KBM-7 (cell line): ENCODE data around the gene PARP14.
"Not testable (repeated sequence)": the region's sequence is repeated elsewhere in the genome, so short reads cannot be mapped to it uniquely, and the experiment has no call there.

Source experiments
- DNase-seq: peaks from one replicate; pipeline ENCODE4 v3.0.0-alpha.2; 2015
- in situ Hi-C: fragments of 300-500 bp; cut with MboI; formaldehyde crosslinking; loops from 2 replicates; pipeline ENCODE4 v1.14.3; 2020; ENCODE audit warnings: low sequenced_read_pairs, low pct_unique_long_range_greater_than_20kb, mixed read lengths

The PARP14 gene

DNA sequence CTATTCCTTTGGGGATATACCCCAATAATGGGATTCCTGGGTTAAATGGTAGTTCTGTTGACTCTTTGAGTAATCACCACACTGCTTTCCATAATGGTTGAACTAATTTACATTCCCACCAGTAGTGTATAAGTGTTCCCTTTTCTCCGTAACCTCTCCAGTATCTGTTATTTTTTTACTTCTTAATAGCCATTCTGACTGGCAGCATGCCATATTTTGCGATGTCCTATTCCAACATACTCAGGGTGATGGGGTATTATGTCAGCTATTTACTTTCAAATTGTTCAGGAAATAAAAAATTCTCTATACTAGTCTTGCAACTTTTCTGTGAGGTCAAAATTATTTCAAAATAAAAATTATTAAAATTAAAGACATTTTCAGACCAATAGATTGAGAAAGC lies 9.1 kb upstream of the PARP14 start:
- no peak for DNase-seq
- in situ Hi-C loops, result no loop called here

GRCh38 chr3:122674339-122674738 lies 6.3 kb upstream of the PARP14 start:
- in situ Hi-C loops, result no loop called here

DNA sequence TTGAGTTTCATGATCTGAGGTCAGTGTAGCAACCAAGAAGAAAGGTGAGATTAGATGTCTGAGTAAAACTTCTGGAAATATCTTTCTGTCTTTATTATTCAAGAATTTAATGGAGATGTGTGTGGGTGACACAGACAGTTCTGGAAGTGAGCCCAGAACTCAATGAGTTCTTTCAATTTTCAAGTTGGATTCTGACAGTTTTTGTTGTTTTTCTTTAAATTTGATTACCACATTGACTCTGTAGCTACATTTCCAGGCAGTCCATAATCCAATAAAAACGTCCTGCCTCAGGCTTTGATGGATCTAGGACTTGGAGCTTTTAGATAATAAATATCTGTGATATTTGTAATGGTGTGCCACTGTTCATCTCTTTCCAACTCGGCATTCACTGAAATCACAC lies 3.9 kb upstream of the PARP14 start:
- DNase-seq, result no peak
- in situ Hi-C loops, result no loop called here

More at GRCh38 chr3:122674339-122674738, 6.3 kb upstream of the PARP14 start:
- DNase-seq, result peak; percentile 83

GRCh38 chr3:122677216-122677615 lies 3.4 kb upstream of the PARP14 start:
- no peak for DNase-seq
- in situ Hi-C loops, result no loop called here

DNA sequence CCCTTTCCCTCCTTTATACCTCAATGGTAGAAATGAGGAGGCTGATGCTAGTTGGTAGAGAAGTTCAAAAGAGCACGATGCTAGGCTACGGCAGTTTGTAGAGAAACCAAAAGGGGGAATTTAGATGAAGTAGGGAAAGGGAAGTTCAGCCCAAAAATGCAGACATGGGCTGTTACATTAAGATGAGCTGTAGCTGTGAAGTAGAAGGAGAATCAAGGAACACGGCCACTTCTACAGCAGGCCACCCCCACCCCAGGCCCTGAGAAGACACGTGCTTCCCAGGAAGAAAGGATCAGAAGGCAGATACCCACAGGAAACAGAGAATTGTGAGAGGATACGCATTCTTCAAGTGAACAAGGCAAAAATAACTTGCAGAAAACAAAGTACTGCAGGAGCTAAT lies 2.1 kb upstream of the PARP14 start:
- in situ Hi-C loops, result no loop called here
- peak; percentile 19 for DNase-seq

GRCh38 chr3:122679085-122679881 lies 1.4 kb upstream of the PARP14 start:
- in situ Hi-C loops, result no loop called here
- peak; percentile 92 for DNase-seq

DNA sequence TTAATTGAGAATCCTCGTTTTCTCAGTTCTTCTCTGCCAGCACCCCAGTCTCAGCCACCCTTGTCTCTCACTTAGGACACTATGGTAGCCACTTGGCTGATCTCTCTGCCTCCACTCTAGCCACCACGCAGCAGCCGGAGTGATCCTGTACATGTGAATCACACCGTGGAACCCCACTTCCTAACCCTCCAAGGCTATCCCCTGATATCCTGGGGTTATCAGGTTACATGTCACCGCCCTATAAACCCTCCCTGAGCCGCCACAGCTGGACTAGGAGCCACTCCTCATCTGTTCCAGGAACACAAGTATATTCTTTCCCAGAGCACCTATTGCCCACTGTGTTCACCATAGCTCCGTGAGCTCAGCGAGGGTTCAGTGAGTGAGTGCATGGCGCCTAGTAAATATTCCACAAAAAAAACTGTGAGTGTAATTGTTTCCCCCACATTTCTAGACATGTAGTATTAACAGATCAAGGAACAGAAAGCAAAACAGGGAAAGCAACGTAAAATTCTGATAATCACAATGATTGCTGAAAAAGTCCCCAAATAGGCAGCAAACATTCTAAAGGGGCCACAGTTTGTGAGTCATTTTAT lies 661 bp upstream of the PARP14 start:
- peak; percentile 55 for DNase-seq
- in situ Hi-C loops, result no loop called here

- DNase-seq, result peak; percentile 32
- in situ Hi-C loops, result no loop called here
These were observed 790 bp downstream of the PARP14 start for GRCh38 chr3:122681284-122681973.

DNA sequence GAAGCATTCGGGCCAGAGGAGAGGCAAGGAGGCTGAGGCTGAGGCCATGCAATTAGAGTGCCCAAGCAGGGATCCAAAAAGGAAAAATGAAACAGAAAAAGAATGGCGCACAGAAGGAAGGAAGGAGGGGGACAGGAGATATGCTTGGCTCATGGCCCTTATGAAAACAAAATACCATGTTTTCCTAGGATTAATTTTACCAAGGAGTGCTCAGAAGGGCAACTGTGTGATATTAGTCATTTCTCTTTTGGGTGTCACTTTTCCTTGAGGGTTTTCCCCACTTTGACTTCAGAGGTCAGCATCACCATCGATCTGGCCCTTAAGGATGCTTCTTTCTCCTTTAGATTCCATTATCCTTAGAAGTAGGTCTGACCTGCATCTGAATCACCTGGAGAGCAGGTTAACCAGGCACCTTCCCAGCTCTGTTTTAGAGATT lies 1.4 kb downstream of the PARP14 start:
- in situ Hi-C loops, result no loop called here
- DNase-seq, result peak; percentile 15

GRCh38 chr3:122682778-122683411 lies 2.3 kb downstream of the PARP14 start:
- DNase-seq, in situ Hi-C loops: not testable (repeated sequence)

- no peak for DNase-seq
These were observed 6.7 kb downstream of the PARP14 start for GRCh38 chr3:122687298-122687697.

DNA sequence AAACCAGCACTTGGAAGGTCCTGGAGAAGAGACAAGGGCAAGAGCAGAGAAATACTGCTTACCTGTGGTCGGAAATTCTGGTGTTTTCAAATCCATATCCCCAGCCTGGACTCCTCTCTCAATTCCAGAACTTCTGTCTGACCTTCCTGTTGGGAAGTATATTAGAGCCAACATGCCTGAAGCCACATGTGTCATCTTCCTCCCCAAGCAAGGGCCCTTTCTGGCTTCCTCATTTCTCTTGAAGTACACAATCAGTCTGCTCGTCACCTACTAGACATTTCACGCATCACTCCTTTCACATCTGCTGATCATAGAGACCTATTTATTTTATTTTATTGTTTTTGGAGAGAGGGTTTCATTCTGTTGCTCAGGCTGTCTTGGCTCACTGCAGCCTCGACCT lies 8.4 kb downstream of the PARP14 start:
- in situ Hi-C loops, result no loop called here
- DNase-seq, result peak; percentile 22

More at GRCh38 chr3:122687298-122687697, 6.7 kb downstream of the PARP14 start:
- in situ Hi-C loops, result no loop called here

DNA sequence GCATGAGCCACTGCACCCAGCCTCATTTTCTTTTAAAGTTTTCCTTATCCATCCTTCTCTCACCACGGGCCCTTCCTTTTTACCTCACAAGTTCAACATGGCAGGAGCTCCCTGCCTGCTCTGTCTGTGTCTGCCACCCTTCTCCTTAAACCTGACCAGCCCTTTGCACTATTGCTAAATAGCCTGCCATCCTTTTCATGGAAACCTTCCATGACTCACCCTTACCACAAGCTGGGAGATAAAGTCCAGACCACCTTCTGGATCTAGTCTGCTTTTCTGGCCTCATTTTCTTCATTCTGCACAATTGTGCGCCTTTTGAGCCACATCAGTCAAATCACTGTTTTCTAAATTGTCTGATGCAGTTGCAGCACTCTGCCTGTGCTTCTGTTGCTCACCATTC lies 8.9 kb downstream of the PARP14 start:
- in situ Hi-C loops, result no loop called here
- DNase-seq, result no peak

DNA sequence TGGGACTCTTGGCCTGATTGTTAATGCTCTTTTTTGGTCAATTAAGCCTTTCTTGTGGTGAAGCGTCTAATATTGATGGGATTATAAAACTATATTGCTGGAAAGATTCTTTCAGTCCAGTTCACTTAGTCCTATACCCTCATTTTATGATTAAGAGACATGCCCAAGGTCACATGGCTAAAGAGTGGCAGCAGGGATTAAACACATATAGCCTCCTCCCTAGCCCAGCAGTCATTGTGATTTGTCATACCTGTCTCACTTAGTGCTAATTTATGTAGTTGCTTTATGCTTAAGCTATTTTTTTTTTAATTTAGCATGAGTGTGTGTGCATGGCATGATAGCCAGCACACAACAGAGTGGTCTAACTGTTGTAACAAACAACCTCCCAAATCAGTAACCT lies 9.5 kb downstream of the PARP14 start:
- in situ Hi-C loops, result no loop called here
- DNase-seq, result no peak

DNA sequence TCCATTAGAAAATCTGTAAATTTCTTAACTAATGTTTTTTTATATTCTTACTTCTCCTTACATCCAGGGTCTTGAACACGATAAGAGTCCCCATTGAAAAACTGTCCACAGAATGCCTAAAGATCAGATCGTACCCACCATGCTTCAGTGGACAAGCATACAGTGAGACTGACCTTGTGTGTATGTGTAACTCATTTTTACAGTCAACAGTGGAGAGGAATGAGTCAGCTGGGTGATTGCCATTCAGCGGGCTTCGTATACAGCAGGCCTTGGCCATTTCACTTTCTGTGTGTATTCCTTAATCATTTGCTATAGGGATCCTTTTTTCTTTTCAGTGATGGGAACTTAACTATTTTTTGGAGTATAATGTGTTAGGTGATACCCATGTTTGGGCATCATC lies 10.6 kb downstream of the PARP14 start:
- in situ Hi-C loops, result no loop called here
- no peak for DNase-seq

DNA sequence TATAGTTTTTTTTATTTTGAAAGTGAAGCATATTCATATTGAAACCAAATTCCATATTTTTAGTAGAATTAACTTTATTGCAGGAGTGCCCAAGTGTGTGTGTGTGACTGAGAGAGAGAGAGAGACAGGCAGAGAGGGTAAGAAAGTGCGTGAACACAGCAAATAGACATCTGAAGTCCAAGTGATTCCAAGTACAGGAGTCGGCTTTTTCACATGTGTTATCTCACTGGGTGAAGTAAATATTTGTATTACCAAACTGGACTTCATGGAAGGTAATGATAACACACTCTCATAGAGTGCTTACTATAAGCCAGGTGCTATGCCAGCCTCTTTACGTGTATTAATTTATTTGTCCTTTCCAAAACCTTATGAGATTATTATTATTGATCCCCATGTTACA lies 12.0 kb downstream of the PARP14 start:
- in situ Hi-C loops, result no loop called here

DNA sequence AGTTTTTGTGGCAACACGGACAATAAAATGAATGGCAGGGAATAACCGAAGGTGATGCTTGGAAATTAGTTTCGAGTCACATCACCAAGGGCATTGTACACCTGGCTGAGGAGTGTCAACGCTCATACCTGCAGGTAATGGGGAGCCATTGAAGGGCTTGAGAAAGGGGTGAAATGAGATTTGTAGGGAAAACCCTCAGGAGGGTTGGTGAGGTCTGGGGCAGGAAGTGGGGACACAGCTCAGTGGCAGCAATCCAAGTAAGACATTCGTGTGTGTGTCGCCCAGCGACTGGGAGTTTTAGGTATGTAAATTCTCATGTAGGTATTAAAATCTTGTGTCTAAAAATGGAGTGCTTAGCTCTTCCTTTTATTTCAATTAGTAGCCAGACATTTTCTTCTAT lies 14.3 kb downstream of the PARP14 start:
- DNase-seq, result no peak
- in situ Hi-C loops, result no loop called here

More for the DNA sequence above, 12.0 kb downstream of the PARP14 start:
- no peak for DNase-seq

- in situ Hi-C loops, result no loop called here
- no peak for DNase-seq
These were observed 15.4 kb downstream of the PARP14 start for GRCh38 chr3:122695927-122696561.

GRCh38 chr3:122697952-122698620 lies 17.4 kb downstream of the PARP14 start:
- in situ Hi-C loops, result no loop called here

More at GRCh38 chr3:122697952-122698620, 17.4 kb downstream of the PARP14 start:
- DNase-seq, result no peak
